GM23338 (cell line): Measurements from ENCODE around the gene CDKN3. TPM values are rescaled to one million over a fixed set of nuclear protein-coding genes. Genes with fewer than 3 reads are reported as not detected.

Experiments
- ATAC-seq: fragments of 200-7000 bp; cut with Tn5 transposase; 3 replicates; pipeline ENCODE4 v1.9.1; 2020
- DNase-seq: peaks from one replicate; pipeline ENCODE4 v3.0.0-alpha.2; 2015; ENCODE audit warnings: low spot score
- H2AFZ ChIP-seq: fragments of 200-600 bp; sonication (generic); 2 replicates; pipeline ENCODE4 v1.8.0; 2016; ENCODE audit warnings: antibody characterized with exemption, mild to moderate bottlenecking, moderate library complexity
- H3F3A ChIP-seq: fragments of 200-600 bp; sonication (generic); replicated peaks from 2 replicates; pipeline ENCODE4 v1.8.0; 2017; ENCODE audit warnings: antibody characterized with exemption, mixed run types, low read depth
- H3K27ac ChIP-seq: fragments of 200-600 bp; sonication (generic); 2 replicates; pipeline ENCODE4 v1.6.1; 2016; ENCODE audit warnings: low read depth
- H3K27me3 ChIP-seq: fragments of 200-600 bp; sonication (generic); 2 replicates; pipeline ENCODE4 v1.8.0; 2016; ENCODE audit warnings: mild to moderate bottlenecking, mixed run types, moderate library complexity; ENCODE audit not compliant: insufficient read depth
- H3K36me3 ChIP-seq: fragments of 200-600 bp; sonication (generic); 2 replicates; pipeline ENCODE4 v1.8.0; 2016; ENCODE audit warnings: mild to moderate bottlenecking; ENCODE audit not compliant: insufficient read depth
- H3K4me1 ChIP-seq: fragments of 200-600 bp; sonication (generic); 2 replicates; pipeline ENCODE4 v1.8.0; 2016; ENCODE audit warnings: mild to moderate bottlenecking, moderate library complexity; ENCODE audit not compliant: insufficient read depth
- H3K4me2 ChIP-seq: fragments of 200-600 bp; sonication (generic); 2 replicates; pipeline ENCODE4 v1.7.1; 2017; ENCODE audit warnings: mixed run types
- H3K4me3 ChIP-seq: fragments of 200-600 bp; sonication (generic); 2 replicates; pipeline ENCODE4 v1.6.1; 2016; ENCODE audit warnings: mixed run types
- H3K79me2 ChIP-seq: fragments of 200-600 bp; sonication (generic); replicated peaks from 2 replicates; pipeline ENCODE4 v1.8.0; 2017; ENCODE audit warnings: mild to moderate bottlenecking; ENCODE audit not compliant: insufficient read depth
- H3K9me2 ChIP-seq: fragments of 200-600 bp; sonication (generic); 2 replicates; pipeline ENCODE4 v1.8.0; 2017; ENCODE audit not compliant: insufficient read depth
- H4K20me1 ChIP-seq: fragments of 200-600 bp; sonication (generic); replicated peaks from 2 replicates; pipeline ENCODE4 v1.8.0; 2017; ENCODE audit warnings: mild to moderate bottlenecking; ENCODE audit not compliant: insufficient read depth
- H3K27ac Mint-ChIP-seq: 2 replicates; pipeline ENCODE4 v1.8.0; 2020; ENCODE audit warnings: inconsistent platforms, mild to moderate bottlenecking, moderate library complexity, mixed read lengths
- H3K27me3 Mint-ChIP-seq: 3 replicates; pipeline ENCODE4 v1.8.0; 2022; ENCODE audit warnings: low read depth, mild to moderate bottlenecking, moderate library complexity, mixed read lengths, inconsistent platforms; ENCODE audit not compliant: insufficient read depth, poor library complexity
- H3K36me3 Mint-ChIP-seq: 3 replicates; pipeline ENCODE4 v1.8.0; 2021; ENCODE audit warnings: low read depth, mild to moderate bottlenecking, inconsistent platforms, moderate library complexity, mixed read lengths
- H3K4me1 Mint-ChIP-seq: 3 replicates; pipeline ENCODE4 v1.8.0; 2020; ENCODE audit warnings: mild to moderate bottlenecking, inconsistent platforms, mixed read lengths
- H3K4me3 Mint-ChIP-seq: 3 replicates; pipeline ENCODE4 v1.8.0; 2021; ENCODE audit warnings: moderate library complexity, mild to moderate bottlenecking, inconsistent platforms, mixed read lengths
- H3K9me3 Mint-ChIP-seq: 3 replicates; pipeline ENCODE4 v1.8.0; 2020; ENCODE audit warnings: moderate library complexity, mild to moderate bottlenecking, inconsistent platforms, mixed read lengths
- CREB1 ChIP-seq: fragments of 250-450 bp; sonication (Bioruptor Pico); IDR thresholded peaks from 2 replicates; pipeline ENCODE4 v1.5.0; 2020; ENCODE audit warnings: low read depth, mild to moderate bottlenecking, moderate library complexity
- EZH2phosphoT487 ChIP-seq: fragments of 200-600 bp; sonication (generic); IDR thresholded peaks from one replicate; pipeline ENCODE4 v1.8.1; 2018; ENCODE audit warnings: antibody characterized with exemption; ENCODE audit not compliant: unreplicated experiment
- REST ChIP-seq: IDR thresholded peaks from one replicate; pipeline ENCODE4 v1.6.1; 2018; ENCODE audit warnings: antibody characterized with exemption; ENCODE audit not compliant: unreplicated experiment
- STAT1 ChIP-seq: IDR thresholded peaks from one replicate; pipeline ENCODE4 v1.6.1; 2016; ENCODE audit warnings: antibody characterized with exemption; ENCODE audit not compliant: unreplicated experiment
- ZNF114 ChIP-seq: fragments of 250-450 bp; sonication (Bioruptor Pico); IDR thresholded peaks from 2 replicates; pipeline ENCODE4 v1.5.0; 2020; ENCODE audit warnings: mild to moderate bottlenecking, moderate library complexity
- polyA plus RNA-seq: library from polyadenylated mRNA; unstranded; fragments of >200 nt; fragmentation: Nextera tagmentation; extraction: Ambion mirVana; gene quantifications from 2 replicates; pipeline ENCODE4 v1.2.1, GENCODE V29; 2016
- total RNA-seq: library from RNA; depleted of rRNA; stranded (reverse); fragments of >200 nt; shearing (Covaris generic); gene quantifications from 2 replicates; pipeline ENCODE4 v1.2.3, GENCODE V29; 2014
- TF ChIP-seq, protein P1 (sequence below): fragments of 250-450 bp; sonication (Bioruptor Pico); IDR thresholded peaks from 2 replicates; pipeline ENCODE4 v1.5.0; 2020; ENCODE audit warnings: mild to moderate bottlenecking, moderate library complexity

The CDKN3 gene
- total and polyA plus RNA-seq, 2 experiments from 2014 or later: 36.3 to 97.4 TPM

DNA sequence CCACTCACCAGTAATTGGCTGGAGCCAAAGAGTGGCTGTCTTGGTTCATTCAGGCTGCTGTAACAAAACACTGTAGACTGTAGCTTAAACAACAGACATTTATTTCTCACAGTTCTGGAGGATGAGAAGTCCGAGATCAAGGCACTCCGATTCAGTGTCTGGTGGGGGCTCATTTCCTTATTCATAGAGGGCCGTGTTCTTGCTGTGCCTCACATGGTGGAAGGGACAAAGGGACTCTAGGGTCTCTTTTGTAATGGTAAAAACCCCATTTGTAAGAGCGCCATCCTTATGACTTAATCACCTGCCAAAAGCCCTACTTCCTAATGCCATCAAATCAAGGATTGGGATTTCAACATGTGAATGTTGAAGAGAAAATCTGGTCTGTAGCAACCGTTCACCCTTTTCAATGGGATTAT lies 34.7 kb upstream of the CDKN3 start (continued):
- TF ChIP-seq, protein P1, sequence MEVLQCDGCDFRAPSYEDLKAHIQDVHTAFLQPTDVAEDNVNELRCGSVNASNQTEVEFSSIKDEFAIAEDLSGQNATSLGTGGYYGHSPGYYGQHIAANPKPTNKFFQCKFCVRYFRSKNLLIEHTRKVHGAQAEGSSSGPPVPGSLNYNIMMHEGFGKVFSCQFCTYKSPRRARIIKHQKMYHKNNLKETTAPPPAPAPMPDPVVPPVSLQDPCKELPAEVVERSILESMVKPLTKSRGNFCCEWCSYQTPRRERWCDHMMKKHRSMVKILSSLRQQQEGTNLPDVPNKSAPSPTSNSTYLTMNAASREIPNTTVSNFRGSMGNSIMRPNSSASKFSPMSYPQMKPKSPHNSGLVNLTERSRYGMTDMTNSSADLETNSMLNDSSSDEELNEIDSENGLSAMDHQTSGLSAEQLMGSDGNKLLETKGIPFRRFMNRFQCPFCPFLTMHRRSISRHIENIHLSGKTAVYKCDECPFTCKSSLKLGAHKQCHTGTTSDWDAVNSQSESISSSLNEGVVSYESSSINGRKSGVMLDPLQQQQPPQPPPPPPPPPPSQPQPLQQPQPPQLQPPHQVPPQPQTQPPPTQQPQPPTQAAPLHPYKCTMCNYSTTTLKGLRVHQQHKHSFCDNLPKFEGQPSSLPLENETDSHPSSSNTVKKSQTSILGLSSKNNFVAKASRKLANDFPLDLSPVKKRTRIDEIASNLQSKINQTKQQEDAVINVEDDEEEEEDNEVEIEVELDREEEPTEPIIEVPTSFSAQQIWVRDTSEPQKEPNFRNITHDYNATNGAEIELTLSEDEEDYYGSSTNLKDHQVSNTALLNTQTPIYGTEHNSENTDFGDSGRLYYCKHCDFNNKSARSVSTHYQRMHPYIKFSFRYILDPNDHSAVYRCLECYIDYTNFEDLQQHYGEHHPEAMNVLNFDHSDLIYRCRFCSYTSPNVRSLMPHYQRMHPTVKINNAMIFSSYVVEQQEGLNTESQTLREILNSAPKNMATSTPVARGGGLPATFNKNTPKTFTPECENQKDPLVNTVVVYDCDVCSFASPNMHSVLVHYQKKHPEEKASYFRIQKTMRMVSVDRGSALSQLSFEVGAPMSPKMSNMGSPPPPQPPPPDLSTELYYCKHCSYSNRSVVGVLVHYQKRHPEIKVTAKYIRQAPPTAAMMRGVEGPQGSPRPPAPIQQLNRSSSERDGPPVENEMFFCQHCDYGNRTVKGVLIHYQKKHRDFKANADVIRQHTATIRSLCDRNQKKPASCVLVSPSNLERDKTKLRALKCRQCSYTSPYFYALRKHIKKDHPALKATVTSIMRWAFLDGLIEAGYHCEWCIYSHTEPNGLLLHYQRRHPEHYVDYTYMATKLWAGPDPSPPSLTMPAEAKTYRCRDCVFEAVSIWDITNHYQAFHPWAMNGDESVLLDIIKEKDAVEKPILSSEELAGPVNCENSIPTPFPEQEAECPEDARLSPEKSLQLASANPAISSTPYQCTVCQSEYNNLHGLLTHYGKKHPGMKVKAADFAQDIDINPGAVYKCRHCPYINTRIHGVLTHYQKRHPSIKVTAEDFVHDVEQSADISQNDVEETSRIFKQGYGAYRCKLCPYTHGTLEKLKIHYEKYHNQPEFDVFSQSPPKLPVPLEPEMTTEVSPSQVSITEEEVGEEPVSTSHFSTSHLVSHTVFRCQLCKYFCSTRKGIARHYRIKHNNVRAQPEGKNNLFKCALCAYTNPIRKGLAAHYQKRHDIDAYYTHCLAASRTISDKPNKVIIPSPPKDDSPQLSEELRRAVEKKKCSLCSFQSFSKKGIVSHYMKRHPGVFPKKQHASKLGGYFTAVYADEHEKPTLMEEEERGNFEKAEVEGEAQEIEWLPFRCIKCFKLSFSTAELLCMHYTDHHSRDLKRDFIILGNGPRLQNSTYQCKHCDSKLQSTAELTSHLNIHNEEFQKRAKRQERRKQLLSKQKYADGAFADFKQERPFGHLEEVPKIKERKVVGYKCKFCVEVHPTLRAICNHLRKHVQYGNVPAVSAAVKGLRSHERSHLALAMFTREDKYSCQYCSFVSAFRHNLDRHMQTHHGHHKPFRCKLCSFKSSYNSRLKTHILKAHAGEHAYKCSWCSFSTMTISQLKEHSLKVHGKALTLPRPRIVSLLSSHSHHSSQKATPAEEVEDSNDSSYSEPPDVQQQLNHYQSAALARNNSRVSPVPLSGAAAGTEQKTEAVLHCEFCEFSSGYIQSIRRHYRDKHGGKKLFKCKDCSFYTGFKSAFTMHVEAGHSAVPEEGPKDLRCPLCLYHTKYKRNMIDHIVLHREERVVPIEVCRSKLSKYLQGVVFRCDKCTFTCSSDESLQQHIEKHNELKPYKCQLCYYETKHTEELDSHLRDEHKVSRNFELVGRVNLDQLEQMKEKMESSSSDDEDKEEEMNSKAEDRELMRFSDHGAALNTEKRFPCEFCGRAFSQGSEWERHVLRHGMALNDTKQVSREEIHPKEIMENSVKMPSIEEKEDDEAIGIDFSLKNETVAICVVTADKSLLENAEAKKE (CRISPR knock-in tag): peak; percentile 78
- TF ChIP-seq CREB1 (CRISPR knock-in tag): peak; percentile 62
- TF ChIP-seq REST: no peak

DNA sequence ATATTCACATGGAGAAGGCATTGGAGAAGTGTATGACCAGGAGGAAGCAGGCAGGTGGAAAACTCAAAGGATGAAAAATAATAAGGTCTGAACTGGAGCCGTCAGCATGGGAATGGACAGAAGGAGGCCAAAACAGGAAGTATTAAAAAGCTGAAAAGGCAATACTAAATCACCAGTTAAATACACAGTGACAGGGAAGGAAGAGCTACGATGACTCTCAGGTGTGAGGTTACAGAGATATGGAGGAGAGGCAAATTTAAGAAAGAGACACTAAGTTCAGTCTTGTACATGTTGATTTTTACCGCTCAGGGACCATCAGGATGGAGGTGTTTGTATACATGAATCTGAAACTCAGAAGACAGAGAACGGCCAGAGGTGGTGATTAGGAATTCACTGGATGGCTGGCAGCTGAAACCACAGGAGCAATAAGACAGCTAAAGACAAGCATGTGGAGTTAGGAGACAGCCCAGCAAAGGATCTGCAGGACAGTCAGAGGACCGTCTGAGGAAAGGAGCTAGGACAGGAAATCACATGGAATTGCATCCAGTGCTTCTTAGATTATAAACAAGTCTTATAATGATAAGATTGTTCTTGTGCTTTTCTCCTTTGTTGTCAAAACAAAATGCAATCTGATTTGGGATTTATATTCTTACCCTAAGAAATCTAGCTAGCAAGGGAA lies 33.9 kb upstream of the CDKN3 start:
- Mint-ChIP-seq H3K4me3 (peak overlapping the region; percentile 6; the same call in 1 of the 3 replicates), H3K27ac (peak overlapping the region; percentile 86), H3K27me3 (peaks cover 6% of the 10 kb centered on the region), H3K36me3 (peaks cover 4% of the 10 kb centered on the region; the same call in 2 of the 3 replicates), H3K9me3 (no peaks in the 10 kb centered on the region; the same call in 2 of the 3 replicates), H3K4me1 (peaks cover 60% of the 10 kb centered on the region)
- ATAC-seq (peak; percentile 7; the same call in 2 of the 3 replicates), DNase-seq (no peak)
- H3K4me3 ChIP-seq: peak overlapping the region; percentile 7; the same call in 1 of the 2 replicates
- no peaks in the 10 kb centered on the region for H4K20me1 ChIP-seq
- no peaks in the 10 kb centered on the region for H3F3A ChIP-seq
- H3K4me2 ChIP-seq: peak overlapping the region; percentile 22
- H3K79me2 ChIP-seq: no peaks in the 10 kb centered on the region
- H2AFZ ChIP-seq: no peak overlapping the region
- H3K36me3 ChIP-seq: no peaks in the 10 kb centered on the region
- H3K4me1 ChIP-seq: peaks cover 45% of the 10 kb centered on the region
- H3K27ac ChIP-seq: peak overlapping the region; percentile 83
- H3K27me3 ChIP-seq: no peaks in the 10 kb centered on the region
- H3K9me2 ChIP-seq: no peaks in the 10 kb centered on the region
- TF ChIP-seq ZNF114 (CRISPR knock-in tag) (no peak), STAT1 (no peak), EZH2phosphoT487 (no peak)
